Measurements from ENCODE around the gene SOX2.

The SOX2 gene

DNA sequence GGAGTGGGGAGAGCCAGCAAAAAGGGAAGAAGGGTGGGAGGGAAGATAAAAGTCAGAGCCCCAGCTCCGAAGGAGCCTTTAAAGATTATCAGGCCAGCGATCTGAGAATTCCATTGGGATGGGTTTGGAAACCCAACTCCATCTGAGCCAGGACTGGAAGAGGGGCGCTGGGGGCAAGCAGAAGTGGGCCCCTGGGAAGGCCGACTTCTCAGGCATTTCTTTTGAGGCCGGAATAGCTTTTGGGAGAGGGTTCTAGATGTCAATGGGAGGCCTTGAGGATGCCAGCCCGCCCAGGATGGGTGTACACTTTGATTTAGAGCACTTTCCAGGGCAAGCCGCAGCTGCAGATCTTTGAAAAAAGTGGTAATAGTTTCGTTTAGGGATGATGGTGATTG, 6.6 kb upstream of the SOX2 start:
- DNase-seq, result no peak

DNA sequence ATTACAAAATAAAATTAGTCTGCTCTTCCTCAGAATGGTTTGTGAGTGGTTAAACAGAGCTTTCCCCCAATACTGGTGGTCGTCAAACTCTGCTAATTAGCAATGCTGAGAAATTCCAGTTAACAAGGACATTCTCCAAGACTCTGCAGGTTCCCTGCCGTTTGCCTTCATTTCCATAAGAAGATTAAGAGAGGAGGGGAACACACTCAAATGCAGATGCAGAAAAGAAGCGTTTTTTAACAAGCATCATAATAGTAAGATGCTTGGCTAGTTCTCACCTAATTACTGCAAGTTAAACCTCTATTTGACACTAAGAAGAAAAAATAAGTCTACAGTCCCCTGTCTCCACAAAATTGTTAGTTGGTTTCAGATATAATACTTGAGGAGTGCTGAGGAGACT, 3.7 kb upstream of the SOX2 start:
- DNase-seq, result no peak

DNA sequence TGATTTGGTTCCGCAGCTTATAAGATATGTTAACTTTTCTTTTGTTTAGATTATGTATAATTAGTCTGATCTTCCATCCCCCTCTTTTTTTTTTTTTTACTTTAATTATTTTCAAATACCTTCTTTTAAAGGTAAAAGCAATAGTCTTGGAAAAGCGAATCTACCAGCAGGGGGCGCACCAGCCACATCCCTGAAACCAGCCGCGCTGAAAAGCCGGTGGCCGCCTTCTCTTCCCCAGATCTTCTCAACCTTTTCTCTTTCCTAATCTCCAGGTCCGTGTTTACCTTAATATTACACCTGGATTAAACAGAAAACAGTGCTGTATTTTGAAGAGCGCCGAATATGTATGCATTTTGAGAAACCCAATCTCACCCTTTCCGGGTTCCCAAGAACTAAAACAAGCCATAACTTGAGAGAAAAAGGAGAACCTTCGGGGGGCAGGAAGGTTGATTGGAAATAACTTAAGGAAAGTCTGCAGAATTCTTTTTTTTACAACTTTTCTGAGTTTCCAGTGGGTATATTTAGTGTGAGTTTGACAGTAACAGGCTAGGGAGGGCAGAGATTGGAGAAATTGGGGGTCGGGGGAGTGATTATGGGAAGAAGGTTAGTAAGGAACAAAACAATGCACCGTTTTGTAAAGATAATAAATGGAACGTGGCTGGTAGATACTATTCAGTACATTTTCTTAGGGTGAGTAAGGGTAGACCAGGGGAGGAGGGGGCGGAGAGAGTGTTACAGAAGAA, 2.0 kb upstream of the SOX2 start:
- DNase-seq, result no peak

DNA sequence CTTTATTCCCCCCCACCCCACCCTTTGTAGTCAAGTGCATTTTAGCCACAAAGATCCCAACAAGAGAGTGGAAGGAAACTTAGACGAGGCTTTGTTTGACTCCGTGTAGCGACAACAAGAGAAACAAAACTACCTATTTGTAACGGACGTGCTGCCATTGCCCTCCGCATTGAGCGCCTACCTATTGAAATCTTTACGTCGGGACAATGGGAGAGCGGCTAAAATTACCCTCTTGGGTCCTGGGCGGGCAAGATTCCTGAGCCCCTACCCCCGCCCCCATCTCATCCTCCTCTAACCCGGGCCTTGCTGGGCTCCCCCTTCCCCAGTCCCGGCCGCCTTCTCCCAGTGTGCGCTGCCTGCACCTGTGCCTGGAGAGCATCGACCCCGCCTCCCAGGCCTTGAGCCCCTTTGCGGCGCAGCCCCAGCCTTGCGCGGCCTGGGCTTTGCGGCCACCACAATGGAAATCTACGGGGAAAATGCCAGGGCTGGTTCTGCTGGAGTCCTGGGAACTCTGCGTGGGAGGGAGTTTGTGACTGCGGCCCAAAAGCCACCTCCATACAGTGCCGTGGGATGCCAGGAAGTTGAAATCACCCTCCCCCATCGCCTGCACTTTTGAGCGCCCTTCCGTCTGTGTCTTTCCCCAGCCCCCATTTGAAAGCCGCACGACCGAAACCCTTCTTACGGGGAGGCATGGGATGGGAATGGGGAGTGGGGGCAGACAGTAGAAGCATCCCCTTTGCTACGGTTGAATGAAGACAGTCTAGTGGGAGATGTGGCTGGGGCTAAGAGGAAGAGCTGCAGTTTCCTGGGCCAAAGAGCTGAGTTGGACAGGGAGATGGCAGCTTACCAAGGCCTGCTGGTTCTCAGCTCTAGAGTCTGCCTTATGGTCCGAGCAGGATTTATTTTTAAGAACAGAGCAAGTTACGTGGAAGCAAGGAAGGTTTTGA, 1.1 kb upstream of the SOX2 start:
- no peak for DNase-seq

DNA sequence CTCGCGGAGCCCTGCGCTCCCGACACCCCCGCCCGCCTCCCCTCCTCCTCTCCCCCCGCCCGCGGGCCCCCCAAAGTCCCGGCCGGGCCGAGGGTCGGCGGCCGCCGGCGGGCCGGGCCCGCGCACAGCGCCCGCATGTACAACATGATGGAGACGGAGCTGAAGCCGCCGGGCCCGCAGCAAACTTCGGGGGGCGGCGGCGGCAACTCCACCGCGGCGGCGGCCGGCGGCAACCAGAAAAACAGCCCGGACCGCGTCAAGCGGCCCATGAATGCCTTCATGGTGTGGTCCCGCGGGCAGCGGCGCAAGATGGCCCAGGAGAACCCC, 464 bp downstream of the SOX2 start:
- no peak for DNase-seq

DNA sequence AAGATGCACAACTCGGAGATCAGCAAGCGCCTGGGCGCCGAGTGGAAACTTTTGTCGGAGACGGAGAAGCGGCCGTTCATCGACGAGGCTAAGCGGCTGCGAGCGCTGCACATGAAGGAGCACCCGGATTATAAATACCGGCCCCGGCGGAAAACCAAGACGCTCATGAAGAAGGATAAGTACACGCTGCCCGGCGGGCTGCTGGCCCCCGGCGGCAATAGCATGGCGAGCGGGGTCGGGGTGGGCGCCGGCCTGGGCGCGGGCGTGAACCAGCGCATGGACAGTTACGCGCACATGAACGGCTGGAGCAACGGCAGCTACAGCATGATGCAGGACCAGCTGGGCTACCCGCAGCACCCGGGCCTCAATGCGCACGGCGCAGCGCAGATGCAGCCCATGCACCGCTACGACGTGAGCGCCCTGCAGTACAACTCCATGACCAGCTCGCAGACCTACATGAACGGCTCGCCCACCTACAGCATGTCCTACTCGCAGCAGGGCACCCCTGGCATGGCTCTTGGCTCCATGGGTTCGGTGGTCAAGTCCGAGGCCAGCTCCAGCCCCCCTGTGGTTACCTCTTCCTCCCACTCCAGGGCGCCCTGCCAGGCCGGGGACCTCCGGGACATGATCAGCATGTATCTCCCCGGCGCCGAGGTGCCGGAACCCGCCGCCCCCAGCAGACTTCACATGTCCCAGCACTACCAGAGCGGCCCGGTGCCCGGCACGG, 991 bp downstream of the SOX2 start:
- DNase-seq, result no peak

DNA sequence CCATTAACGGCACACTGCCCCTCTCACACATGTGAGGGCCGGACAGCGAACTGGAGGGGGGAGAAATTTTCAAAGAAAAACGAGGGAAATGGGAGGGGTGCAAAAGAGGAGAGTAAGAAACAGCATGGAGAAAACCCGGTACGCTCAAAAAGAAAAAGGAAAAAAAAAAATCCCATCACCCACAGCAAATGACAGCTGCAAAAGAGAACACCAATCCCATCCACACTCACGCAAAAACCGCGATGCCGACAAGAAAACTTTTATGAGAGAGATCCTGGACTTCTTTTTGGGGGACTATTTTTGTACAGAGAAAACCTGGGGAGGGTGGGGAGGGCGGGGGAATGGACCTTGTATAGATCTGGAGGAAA, 1.5 kb downstream of the SOX2 start:
- DNase-seq, result no peak

DNA sequence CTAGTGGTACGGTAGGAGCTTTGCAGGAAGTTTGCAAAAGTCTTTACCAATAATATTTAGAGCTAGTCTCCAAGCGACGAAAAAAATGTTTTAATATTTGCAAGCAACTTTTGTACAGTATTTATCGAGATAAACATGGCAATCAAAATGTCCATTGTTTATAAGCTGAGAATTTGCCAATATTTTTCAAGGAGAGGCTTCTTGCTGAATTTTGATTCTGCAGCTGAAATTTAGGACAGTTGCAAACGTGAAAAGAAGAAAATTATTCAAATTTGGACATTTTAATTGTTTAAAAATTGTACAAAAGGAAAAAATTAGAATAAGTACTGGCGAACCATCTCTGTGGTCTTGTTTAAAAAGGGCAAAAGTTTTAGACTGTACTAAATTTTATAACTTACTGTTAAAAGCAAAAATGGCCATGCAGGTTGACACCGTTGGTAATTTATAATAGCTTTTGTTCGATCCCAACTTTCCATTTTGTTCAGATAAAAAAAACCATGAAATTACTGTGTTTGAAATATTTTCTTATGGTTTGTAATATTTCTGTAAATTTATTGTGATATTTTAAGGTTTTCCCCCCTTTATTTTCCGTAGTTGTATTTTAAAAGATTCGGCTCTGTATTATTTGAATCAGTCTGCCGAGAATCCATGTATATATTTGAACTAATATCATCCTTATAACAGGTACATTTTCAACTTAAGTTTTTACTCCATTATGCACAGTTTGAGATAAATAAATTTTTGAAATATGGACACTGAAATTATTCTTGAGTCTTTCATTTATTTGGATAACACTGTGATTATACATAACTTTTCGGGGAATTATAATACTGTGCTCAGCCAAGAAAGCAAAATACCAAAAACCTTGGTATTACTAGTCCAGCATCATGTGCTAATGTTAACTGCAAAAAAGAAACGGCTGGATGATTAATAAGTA, 2.2 kb downstream of the SOX2 start:
- no peak for DNase-seq

DNA sequence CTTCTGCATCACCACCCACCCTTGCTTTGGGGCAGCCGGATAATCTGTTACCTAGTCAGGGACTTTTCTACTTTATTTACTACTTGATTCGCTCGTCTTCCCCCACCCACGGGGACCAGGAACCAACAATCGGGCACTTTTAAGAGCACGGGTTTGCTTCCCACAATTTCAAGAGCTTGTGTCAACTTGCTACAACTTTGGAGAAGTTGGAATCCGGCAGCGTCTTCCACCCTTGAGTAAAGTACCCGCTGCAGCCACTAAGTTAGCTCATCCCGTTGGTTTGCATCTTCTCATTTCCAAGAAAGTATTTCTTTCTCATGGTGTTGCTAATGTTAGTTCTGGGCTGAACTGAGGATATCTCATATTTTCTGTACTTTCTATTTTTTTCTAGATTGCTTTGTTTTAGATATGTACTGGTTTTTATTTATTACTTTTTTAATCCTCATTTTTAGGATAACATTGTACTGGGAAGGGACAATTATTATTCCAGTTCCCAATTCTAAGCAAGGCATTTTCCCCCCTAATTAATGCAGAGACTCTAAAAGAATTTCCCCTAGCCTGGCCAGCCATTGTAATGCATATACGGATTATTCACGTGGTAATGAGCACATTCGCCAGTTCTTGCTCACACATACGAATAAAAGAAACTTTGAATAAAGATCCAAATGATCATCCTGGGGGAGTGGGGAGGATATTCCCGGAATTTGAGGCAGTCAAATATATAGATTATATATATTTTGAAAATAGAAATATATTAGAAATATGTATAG, 4.0 kb downstream of the SOX2 start:
- DNase-seq, result no peak

DNA sequence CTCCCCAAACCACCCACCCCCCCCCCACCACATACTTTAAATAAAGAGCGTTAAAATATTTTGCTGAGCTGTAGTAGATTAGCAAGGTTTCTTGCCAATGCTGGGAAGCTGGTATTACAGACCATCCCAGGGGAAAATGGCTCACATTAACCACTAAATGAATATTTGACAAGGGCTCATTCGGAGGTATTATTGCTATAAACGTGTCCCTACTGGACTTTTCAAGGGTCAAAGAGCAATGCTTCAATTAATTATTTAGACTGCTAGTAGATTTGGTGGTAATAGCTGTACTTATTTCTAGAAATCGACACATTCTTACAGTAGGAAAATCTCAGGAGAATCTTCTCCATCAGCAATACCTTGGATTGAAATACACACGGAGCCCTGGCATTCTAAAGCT, 5.2 kb downstream of the SOX2 start:
- DNase-seq, result no peak

DNA sequence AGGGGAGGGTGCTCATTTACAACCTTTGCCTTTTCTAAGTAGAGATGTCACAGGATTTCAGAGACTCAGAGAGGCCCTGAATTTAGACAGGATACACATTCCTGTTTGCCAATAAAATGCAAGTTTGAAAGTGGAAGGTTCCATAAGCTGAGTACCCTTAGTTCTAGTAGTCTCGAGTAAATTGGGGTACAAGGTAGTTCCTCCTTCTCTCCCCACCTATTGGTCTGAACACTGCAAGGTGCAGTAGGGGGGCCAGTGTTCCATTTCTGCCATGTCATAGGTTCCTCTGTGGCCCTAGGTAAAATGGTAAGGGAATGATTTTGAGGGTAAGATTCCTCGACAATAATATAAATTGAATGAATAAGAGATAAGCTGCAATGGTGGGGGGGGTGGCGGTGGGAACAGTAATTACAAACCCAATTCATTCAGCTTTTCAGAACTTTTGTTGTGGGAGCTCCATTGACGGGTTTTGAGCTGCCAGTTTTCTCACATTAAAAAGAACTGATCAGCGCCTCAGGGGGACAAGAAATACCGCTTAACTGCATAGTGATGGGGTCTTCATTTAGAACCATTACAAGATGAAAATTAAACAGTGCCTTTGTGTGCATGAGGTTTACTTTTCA, 5.9 kb downstream of the SOX2 start:
- no peak for DNase-seq

DNA sequence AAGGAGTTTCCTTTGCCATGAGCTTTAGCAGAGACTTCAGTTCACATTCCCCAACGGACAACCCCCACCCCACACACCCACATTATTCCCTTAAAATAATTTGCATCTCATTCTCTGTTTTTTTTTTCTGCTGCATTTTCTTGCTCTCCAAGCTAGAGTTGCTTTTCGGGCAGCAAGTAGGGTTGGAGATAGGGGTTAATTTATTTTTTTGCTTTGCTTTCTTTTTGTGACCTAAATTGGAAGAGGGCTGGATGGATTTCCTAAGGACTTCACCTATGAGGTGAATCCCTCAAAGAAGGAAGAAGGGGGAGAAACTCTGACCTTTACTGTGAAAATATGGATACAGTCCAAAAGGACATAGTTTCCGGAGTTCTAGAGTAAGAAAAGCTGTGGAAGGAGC, 6.6 kb downstream of the SOX2 start:
- DNase-seq, result no peak

DNA sequence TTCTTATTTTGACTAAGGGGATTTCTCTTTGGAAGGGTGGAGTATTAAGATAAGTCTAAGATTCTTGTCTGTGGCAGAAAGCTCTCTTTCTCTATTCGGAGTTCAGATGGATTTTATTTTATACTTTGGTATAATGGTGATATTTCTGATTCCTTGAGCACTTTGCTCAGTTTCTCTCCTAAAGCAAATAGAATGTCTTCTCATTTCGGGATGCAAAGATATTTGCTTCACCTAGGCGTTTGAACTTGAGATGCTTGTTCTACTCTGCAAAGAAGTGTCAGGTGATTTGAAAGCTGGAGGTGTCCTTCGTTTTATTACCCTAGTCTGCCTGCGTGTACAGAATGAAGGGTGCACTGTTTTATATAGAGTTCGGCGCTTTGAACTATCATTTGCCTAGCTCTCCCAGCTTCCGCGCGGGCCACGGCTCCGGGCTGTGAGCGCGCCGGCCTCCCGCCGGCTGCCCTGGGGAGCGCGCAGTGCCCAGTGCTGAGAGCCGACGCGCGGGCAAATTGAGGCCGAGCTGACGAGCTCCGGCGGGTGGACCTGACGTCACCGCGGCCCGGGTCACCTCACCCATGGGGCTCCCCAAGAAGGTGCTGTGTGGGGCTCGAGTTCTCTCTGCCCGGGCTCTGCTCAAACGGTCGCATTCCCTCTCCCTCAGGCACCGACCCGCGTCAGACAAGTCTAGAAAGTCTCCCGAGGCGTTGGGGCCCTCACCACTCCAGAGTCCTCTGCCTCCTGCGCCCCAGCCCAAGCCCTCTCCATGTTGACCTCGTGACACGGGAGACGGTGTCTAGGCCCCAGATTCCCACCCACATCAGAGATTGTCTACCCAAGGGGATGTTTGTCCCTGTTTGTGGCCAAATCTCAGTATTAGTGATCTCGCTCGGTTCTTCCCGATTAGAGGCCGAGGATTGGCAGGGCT, 7.5 kb downstream of the SOX2 start:
- no peak for DNase-seq

DNA sequence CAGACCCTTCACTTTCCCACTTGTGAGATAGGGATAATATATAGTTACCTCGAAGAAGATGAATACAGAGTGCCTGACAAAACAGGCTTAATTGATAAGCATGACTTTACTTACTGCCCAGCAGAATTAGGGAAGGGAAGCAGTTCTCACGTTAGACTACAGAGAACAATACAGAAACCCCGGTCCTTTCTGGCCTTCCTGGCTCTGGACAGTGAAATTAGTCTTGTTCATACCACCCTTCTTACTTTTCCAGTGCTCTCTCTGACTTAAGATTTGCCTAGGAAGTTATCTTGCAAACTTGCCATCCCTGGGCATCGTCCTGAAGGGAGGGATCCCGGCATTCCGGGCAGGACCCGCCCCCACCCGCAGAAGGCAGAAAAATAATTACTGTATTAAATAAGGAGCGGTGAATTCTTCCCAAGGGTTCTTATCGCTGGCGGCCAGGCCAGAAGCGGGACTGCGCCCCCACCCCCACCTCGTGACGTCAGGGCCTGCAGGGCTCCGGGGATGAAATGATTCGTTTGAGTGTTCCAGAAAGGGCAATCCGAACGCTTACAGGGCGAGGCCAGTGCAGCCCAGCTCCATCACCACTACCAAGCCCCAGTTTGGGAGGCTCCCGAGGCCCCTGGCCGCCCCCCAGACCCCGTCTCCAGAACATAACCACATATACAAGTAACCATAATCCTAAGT, 8.4 kb downstream of the SOX2 start:
- no peak for DNase-seq

DNA sequence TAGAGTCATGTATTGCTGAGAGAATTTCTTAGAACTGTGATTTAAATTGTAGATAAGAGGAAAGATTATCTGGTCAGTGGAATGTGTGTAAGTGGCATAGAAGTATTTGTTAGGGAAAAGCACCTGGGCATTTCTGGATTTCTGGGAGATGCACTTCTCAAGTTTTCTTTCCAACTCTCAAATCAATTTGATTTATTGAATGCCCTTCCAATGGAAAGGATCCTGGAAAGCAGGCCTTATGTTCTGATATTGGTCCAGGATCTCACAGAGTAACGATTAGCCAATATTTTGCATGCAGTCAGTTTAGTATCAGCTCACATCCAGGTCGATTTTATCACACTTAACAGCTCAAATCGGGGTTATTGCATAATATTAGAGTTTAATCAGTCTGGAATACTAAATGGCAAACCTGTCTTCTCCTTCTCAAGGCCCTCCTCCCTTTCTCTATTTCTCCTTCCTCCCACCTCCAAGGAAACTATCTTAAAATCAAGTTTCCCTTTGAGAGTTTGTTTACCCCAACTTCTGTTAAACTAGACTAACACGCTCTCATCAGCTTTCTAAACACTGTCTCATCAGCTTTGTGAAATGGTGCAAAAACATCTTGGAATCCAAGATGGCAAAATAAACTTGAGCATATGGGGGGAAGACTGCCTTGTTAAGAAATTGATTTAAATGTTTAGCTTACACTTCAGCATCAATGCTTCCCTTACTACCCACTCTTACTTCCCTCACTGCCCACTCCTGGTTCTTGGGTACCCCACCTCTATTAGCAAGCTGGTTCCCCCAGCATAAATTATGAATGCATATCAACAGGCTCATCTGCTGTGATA, 9.5 kb downstream of the SOX2 start:
- no peak for DNase-seq

DNA sequence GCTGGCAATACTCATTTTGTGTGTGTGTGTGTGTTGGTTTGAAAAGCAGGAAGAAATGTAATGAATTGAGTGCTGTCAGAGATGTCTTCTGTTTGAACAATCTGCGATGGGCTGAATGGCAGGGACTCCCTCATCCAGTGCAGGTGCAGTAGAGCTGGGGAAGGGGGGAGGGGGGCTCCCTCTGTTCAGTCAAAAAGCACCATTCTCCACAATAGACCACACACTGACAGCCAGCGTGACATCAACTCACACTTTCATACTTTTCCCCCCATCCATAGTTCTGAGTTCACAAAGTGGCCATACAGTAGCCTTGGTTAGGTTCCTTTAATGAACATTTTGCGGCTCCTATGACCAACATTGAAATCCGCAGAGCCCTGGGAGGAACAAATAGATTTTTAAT, 10.4 kb downstream of the SOX2 start:
- DNase-seq, result no peak

DNA sequence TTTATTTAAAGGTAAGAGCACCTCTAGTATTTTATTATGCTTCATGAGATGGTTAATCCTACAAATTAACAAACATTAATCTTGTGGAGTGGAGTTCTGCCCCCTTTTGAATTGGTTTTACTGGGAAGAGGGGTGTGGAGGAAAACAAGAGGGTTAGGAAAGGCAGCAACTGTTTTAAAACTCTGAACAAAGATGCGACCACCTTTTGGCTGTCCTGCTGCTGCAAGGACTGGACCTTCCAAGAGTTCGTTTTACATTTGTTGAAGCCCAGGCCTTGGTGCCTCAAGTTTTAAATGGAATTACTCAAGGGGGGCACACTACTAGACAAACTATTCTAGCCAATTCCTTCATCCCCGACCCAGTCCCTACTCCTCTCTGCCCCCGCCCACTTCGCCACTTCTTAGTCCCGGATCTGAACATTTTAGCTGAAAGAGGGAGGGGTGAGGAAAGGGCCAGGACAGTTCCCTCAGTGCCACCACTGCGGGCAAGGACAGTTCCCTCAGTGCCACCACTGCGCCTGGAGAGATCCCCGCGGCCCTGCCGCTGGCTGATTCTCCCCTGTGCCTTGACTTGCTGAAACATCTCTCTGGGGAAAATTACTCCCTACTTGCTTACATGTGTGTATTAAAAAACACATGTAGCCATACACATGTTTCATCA, 11.2 kb downstream of the SOX2 start:
- DNase-seq, result no peak

DNA sequence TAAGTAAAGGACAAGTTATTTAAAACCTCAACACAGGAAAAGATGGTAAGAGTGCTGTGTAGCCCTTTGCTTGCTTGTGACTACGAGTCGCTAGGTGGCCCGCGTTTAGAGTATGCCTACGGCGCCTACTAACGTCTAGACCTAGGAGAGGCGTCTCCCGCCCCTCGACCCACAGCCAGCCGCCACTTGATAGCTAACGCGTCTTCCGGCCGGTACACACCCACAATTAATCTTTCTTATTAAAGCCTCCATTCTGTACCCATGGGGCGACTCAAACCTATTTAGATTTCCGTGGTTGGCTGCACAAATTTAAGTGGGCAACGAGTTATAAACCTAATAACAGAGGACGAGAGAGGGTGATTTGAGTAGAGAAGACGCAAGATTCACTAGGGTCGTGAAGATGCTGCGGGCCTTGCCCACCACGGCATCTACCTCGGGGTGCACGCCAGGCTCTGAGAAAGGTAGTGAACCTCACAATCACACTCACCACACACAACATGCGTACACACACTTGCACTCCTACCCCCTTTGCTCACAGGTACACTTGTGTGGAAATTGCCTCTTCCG, 12.0 kb downstream of the SOX2 start:
- DNase-seq, result no peak

All from GF-D8 (cell line).